GM21360 (cell line): ENCODE measurements around the gene MDH2.
"Not testable (repeated sequence)": the region's sequence is repeated elsewhere in the genome, so short reads cannot be mapped to it uniquely, and the experiment has no call there.

ENCODE experiments used
- ATAC-seq: cut with Tn5 transposase; IDR thresholded peaks from one replicate; pipeline ENCODE4 v1.9.1; 2021; ENCODE audit warnings: mild to moderate bottlenecking, moderate library complexity; ENCODE audit not compliant: unreplicated experiment

The MDH2 gene, protein sequence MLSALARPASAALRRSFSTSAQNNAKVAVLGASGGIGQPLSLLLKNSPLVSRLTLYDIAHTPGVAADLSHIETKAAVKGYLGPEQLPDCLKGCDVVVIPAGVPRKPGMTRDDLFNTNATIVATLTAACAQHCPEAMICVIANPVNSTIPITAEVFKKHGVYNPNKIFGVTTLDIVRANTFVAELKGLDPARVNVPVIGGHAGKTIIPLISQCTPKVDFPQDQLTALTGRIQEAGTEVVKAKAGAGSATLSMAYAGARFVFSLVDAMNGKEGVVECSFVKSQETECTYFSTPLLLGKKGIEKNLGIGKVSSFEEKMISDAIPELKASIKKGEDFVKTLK

DNA sequence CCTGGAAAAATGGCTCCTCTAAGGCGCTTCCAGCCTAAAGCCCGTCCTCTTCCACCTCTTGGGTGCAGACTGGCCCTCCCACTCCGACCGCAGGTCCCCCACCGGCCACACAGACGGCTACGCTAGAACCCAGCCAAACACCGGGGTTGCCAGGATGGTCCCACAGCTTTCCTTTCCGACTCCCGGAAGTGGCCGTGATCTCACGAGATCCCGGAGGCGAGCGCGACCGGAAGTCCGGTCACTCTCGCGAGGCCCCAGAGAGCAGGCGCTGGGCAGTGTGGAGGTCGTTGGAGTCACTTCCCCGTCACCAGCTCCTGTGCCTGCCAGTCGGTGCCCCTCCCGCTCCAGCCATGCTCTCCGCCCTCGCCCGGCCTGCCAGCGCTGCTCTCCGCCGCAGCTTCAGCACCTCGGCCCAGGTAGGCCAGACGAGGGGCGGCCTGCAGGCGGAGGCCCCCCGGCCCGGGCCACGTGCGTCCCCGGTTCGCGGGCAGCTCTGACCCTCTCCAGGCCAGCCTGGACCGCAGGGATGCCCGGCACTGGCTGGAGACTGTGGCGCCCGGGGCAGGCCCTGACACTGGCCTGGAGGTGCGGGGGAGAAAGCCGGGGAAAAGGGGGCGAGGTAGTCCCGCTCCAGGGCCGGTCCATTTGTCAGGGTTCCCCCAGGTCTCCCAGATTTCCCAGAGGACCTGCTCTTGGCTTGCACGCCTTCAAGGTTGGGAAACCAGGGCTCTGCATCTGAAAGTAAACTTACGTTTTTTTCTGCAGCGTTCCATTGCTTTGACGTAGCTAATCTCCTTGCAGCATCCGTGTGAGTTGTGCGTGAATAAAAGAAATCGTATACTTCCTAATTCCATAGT lies at the start of gene MDH2, which contains the start of gene STYXL1:
Gene MDH2, plus strand, starts transcription at position 296 of the 857 bp plus-strand sequence. Its CDS starts 55 bp downstream, at position 351.
Gene STYXL1, minus strand, starts transcription at position 190 of the 857 bp plus-strand sequence. CDS start 17,477 bp downstream, outside the sequence.
- ATAC-seq = peak; percentile 85

DNA sequence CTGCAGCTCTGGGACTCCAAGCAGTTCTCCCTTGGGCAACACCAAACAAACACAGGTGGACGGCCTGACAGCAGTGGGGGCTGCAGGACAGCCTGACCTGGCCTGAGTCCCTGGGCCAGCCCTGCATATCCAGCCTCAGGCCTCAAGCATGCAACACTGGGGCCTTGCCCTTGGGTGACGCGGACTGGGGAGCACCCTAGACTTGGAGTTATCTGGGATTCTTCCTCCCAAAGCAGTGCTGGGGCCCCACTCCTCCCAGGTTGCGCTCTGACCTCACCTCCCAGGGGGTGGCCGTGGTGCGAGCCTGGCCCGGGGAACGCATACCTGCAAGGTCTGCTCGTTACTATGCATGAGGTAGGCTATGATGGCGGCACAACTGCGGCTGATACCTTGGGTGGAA lies 47.3 kb upstream of the MDH2 start:
- ATAC-seq = no peak

- ATAC-seq = no peak
Measured at GRCh38 chr7:76002139-76002538, 45.8 kb upstream of the MDH2 start.

DNA sequence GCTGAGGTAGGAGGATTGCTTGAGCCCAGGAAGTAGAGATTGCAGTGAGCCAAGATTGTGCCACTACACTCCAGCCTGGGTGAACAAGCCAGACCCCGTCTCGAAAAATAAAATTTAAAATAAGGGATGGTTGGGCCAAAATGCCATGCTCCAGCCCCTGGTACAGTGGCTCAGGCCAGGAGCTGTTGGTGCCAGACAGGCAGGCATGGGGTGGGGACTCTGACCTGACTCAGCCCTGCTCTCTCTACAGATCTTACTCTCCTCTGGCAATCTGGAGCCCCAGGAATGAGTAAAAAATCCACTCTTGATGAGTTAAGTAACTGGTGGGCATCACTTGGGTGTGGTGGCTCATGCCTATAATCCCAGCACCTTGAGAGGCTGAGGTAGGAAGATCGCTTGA lies 45.1 kb upstream of the MDH2 start:
- no peak for ATAC-seq

DNA sequence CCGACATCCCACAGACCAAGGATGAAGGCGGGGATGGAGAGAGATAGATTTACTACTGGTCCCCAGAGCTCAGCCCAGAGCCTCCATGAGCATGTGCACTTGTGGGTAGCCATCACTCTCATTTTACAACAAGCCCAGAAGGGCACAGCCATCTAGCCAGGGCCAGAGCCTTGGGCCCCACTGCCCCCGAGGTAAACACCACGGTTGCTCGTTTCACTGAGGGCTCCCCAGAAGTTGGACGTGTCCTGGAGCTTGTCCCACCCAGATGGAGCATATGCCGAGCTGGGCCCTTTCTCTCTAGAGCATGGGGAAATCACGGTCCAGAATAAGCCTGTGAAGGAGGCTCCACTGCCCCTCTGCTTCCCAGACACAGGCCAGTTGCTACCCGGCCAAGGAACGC lies 44.6 kb upstream of the MDH2 start:
- ATAC-seq = no peak

- not testable (repeated sequence) for ATAC-seq
Measured at GRCh38 chr7:76005004-76005403, 42.9 kb upstream of the MDH2 start.

GRCh38 chr7:76008156-76008687 lies 39.7 kb upstream of the MDH2 start:
- no peak for ATAC-seq

DNA sequence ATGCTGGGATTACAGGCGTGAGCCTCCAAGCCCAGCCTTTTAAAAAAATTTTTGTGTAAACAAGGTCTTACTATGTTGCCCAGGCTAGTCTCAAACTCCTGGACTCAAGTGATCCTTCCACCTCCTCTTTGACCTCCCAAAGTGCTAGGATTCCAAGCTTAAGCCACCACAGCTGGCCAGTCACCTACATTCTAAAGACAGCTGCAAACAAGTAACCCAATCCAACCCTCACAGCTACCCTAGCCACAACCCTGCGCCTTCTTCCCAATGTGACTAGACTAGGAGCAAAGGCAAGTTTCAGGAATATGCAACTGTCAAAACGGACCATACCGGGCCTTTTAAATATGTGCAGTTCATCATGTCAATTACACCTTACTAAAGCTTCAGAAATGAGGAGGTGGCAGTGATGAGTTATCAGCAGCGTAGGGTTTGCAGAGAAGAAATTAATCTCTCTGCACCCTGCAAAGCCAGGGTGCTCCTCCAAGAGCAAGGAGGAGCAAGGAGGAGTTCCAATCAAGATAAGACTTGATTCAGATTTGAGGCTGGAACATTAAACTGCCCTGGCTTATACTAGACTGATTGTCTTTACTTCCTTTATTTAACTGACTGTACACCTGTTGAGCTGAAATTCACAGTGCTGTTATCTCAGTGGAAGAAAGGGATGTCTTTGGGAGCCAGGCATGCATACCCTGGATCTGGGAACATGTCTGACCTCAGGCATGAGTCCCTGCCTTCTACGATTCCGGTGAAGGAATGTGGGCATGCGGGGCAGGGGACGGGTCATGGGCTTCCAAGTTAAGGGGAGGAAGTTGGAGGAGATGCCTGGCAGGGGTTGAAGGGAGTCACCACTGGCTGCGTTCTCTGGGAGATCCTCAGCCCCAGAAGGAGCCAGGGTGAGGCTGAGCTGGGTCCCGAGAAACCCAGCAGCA lies 38.0 kb upstream of the MDH2 start:
- no peak for ATAC-seq

GRCh38 chr7:76011442-76011861 lies 36.5 kb upstream of the MDH2 start:
- no peak for ATAC-seq

GRCh38 chr7:76016191-76016947 lies 31.5 kb upstream of the MDH2 start:
- no peak for ATAC-seq

GRCh38 chr7:76018520-76018919 lies 29.4 kb upstream of the MDH2 start:
- not testable (repeated sequence) for ATAC-seq

- ATAC-seq = peak; percentile 52
Measured at GRCh38 chr7:76020031-76020714, 27.7 kb upstream of the MDH2 start.

DNA sequence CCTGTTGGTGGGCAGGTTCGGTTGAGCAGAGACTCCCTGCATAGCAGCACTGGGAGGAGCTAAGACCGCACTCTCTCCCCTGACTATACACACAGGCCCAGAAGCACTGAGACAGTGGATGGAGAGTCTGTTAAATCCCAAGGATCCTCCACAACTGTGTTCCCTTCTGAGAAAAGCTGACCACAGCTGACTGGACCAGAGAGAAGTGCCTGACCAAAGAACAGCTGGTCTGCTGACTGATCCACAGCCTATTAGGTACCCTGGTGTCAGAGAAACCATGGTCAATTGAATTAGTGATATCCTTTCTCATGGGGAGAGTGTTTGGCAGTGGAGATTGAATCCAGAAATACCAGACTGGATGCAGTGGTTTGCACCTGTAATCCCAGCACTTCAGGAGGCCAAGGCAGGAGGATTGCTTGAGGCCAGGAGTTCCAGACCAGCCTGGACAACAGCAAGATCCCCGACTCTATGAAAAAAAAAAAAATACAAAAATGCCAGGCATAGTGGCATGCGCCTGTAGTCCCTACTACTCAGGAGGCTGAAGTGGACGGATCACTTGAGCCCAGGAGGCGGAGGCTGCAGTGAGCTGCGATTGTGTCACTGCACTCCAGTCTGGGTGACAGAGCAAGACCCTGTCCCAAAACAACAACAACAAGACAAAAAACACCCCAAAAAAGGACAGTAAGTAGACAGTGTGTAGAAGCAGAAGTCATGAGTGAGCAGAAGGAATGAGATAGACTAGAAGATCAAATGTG lies 25.7 kb upstream of the MDH2 start:
- ATAC-seq = no peak

- no peak for ATAC-seq
Measured at GRCh38 chr7:76023002-76023401, 24.9 kb upstream of the MDH2 start.

DNA sequence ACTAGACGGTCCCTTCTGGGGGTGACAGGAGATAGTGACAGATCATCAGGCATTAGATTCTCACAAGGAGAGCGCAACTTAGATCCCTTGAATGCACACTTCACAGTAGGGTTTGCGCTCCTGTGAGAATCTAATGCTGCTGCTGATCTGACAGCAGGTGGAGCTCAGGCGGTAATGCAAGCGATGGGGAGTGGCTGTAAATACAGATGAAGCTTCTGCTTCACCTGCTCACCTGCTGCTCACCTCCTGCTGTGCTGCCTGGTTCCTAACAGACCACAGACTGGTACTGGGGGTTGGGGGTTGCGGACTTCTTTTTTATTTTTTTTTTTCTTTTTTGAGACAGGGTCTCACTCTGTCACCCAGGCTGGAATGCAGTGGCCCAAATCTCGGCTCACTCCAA lies 18.2 kb upstream of the MDH2 start:
- ATAC-seq = not testable (repeated sequence)

DNA sequence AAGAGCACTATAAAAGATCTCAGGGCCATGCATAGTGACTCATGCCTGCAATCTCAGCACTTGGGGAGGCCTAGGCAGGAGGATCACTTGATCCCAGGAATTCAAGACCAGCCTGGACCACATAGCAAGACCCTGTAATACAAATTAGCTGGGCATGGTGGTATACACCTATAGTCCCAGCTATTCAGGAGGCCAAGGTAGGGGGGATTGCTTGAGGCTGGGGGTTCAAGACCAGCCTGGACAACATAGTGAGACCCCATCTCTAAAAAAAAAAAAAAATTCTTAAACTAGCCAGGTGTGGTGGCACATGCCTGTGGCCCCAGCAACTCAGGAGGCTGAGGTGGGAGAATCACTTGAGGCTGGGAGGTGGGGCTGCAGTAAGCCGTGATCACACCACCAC lies 15.9 kb upstream of the MDH2 start:
- no peak for ATAC-seq

DNA sequence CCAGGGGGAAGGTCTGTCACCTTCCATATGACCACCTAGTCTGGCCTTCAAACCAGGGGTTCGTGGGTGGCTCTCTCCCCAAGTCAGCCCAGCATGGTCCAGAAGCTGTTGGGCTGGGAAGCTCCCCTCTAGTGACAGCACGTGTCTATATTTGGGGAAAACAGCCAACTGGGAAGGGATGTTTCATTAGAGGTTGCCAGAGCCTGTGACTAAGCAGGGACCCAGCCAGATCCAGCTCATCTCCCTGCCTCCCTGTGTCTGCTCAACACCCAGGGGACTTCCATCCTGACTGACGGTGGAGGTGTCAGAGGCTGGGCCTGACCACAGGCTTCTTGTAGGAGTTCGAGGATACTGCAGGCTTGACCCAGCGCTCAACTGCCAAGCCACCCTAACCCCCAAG lies 10.6 kb upstream of the MDH2 start:
- ATAC-seq = no peak

DNA sequence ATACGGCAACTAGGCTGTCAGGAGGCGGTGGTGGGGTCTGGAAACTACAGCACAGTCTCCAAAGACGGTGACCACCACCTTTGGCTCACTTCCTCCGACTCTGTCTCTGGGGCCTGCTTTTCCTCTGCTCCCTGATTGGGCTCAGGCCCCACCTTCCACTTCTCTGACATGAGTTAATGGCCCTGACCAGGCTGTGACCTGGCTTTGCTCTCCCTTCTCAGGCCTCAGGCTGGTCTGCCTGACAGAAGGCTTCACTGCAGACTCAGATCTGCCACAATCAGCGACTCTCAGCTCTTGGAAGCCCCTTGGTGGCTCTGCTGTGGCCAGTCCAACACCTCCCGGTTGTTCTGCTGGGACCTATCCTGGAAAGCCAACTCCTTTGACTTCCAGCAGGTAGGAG lies 7.8 kb upstream of the MDH2 start:
- no peak for ATAC-seq
